GM12878 (cell line): ENCODE measurements around the gene TBCE. TPM values are rescaled to one million over a fixed set of nuclear protein-coding genes. Genes with fewer than 3 reads are reported as not detected.

Experiments used
- ATAC-seq: fragments of 200-7000 bp; cut with Tn5 transposase; 3 replicates; pipeline ENCODE4 v1.9.1; 2020; ENCODE audit warnings: mild to moderate bottlenecking, moderate library complexity
- BruUV-seq: library from RNA; stranded (reverse); fragments of 400-500 nt; replicated peaks from 2 replicates; lab custom pipeline; 2021; lab: Mats Ljungman, UMichigan
- CTCF ChIA-PET: fragments of 300-600 bp; sonication (Branson Sonifier 250); formaldehyde crosslinking; extraction: SDS; loops from one replicate; lab custom pipeline; 2021; ENCODE audit warnings: inconsistent platforms; lab: Yijun Ruan, JAX
- POLR2A ChIA-PET: fragments of 350-600 bp; formaldehyde crosslinking; extraction: SDS; loops from one replicate; lab custom pipeline; 2021; ENCODE audit warnings: inconsistent platforms; lab: Charles Lee
- RAD21 ChIA-PET: fragments of 300-600 bp; sonication (Branson Sonifier 250); formaldehyde crosslinking; loops from one replicate; lab custom pipeline; 2023; ENCODE audit warnings: antibody characterized with exemption; ENCODE audit not compliant: unreplicated experiment; lab: Charles Lee
- SMC1A ChIA-PET: fragments of 300-600 bp; sonication (Branson Sonifier 250); formaldehyde crosslinking; loops from one replicate; lab custom pipeline; 2023; ENCODE audit not compliant: unreplicated experiment, uncharacterized antibody; lab: Charles Lee
- DNase-seq: peaks from one replicate; pipeline ENCODE4 v3.0.0-alpha.2; 2011; ENCODE audit warnings: low read depth, low spot score
- FAIRE-seq: peaks from 3 replicates; lab custom pipeline; 2011; peaks lifted over from hg19 to GRCh38; lab: Jason Lieb, UNC
- H2AFZ ChIP-seq: 2 replicates; pipeline ENCODE4 v1.6.0; 2011; ENCODE audit warnings: low read depth, low read length, control low read depth; ENCODE audit not compliant: control insufficient read depth
- H3K27ac ChIP-seq: 2 replicates; pipeline ENCODE4 v1.5.1; 2011; ENCODE audit warnings: control low read depth; ENCODE audit not compliant: control insufficient read depth, insufficient read depth
- H3K27me3 ChIP-seq, 2 experiments: replicated peaks in 1 of 2; 2 replicates each; pipeline versions ENCODE4 v1.6.0 to v1.6.1; 2011; ENCODE audit warnings: low read length in 1 of 2; ENCODE audit not compliant: control insufficient read depth in 2 of 2, insufficient read depth in 2 of 2
- H3K36me3 ChIP-seq, 2 experiments: 2 replicates each; pipeline ENCODE4 v1.5.1; 2011; ENCODE audit warnings: low read length in 1 of 2; ENCODE audit not compliant: control insufficient read depth in 2 of 2, insufficient read depth in 2 of 2
- H3K4me1 ChIP-seq: 2 replicates; pipeline ENCODE4 v1.6.1; 2011; ENCODE audit warnings: mild to moderate bottlenecking, low read length, moderate library complexity, mixed read lengths; ENCODE audit not compliant: control insufficient read depth, insufficient read depth
- H3K4me2 ChIP-seq: 2 replicates; pipeline ENCODE4 v1.6.0; 2011; ENCODE audit warnings: control low read depth; ENCODE audit not compliant: control insufficient read depth, insufficient read depth
- H3K4me3 ChIP-seq: fragments of 200-600 bp; sonication (generic); 2 replicates; pipeline ENCODE4 v1.5.1; 2016
- H3K79me2 ChIP-seq: 2 replicates; pipeline ENCODE4 v1.6.0; 2011; ENCODE audit warnings: low read length; ENCODE audit not compliant: control insufficient read depth, insufficient read depth
- H3K9ac ChIP-seq: 2 replicates; pipeline ENCODE4 v1.8.0; 2011; ENCODE audit warnings: low read length, control low read depth, mixed read lengths; ENCODE audit not compliant: control insufficient read depth, insufficient read depth
- H3K9me3 ChIP-seq: replicated peaks from 3 replicates; pipeline ENCODE4 v1.5.1; 2011; ENCODE audit warnings: mild to moderate bottlenecking, low read length; ENCODE audit not compliant: control insufficient read depth, insufficient read depth
- H4K20me1 ChIP-seq: 2 replicates; pipeline ENCODE4 v1.6.0; 2011; ENCODE audit not compliant: control insufficient read depth, insufficient read depth
- EGR1 ChIP-seq, 2 experiments: IDR thresholded peaks; 1 replicate in 1 of 2; 2 replicates in 1 of 2; pipeline ENCODE4 v1.6.1; 2011 to 2012; ENCODE audit warnings: low read depth in 2 of 2, low read length in 2 of 2, borderline replicate concordance in 1 of 2, mild to moderate bottlenecking in 1 of 2, moderate library complexity in 1 of 2
- GATAD2B ChIP-seq: fragments of 450-650 bp; conservative IDR thresholded peaks from 2 replicates; pipeline ENCODE4 v1.6.1; 2017; ENCODE audit warnings: low read depth, mild to moderate bottlenecking, moderate library complexity
- MYC ChIP-seq: IDR thresholded peaks from 2 replicates; pipeline ENCODE4 v1.6.1; 2011; ENCODE audit warnings: mild to moderate bottlenecking, low read length, moderate library complexity, inconsistent platforms; ENCODE audit not compliant: insufficient read depth, insufficient replicate concordance, insufficient read length, severe bottlenecking
- WGBS: methylation state at CpG from one replicate; pipeline ENCODE4 v1.1.6; 2016; ENCODE audit warnings: low lambda C conversion rate; ENCODE audit not compliant: insufficient replicate concordance, insufficient coverage; ENCODE audit errors: missing lambda C conversion rate; 5-methylcytosine and 5-hydroxymethylcytosine counted together
- in situ Hi-C: fragments of 300-500 bp; cut with MboI; formaldehyde crosslinking; loops from 9 replicates; pipeline ENCODE4 v1.14.3; 2018; ENCODE audit warnings: mixed read lengths
- intact Hi-C: fragments of 100-400 bp; cut with micrococcal nuclease; formaldehyde crosslinking; loops from one replicate; pipeline ENCODE4 v1.14.2; 2022; ENCODE audit not compliant: unreplicated experiment
- polyA plus RNA-seq, 11 experiments: library from polyadenylated mRNA; depleted of rRNA in 4 of 11; unstranded in 6 of 11; stranded (reverse) in 5 of 11; fragments of >200 nt; fragmentation: Nextera tagmentation in 4 of 11; fragmentation: Illumina TruSeq in 1 of 11; extraction: Ambion mirVana in 4 of 11; extraction: Trizol in 1 of 11; gene quantifications; 1 replicate in 1 of 11; 2 replicates in 10 of 11; pipeline versions ENCODE4 v1.2.1 to v1.2.3, GENCODE V29; 2011 to 2016; ENCODE audit warnings: inconsistent platforms in 2 of 11, missing spikeins in 2 of 11, low read depth in 1 of 11
- total RNA-seq, 4 experiments: library from RNA; depleted of rRNA in 3 of 4; stranded (reverse); fragments of >200 nt in 3 of 4; fragmentation: Illumina TruSeq in 1 of 4; extraction: Trizol in 1 of 4; gene quantifications; 2 replicates each; pipeline versions ENCODE4 v1.2.1 to v1.2.3, GENCODE V29; 2013 to 2021
- TF ChIP-seq, protein P1 (sequence below): fragments of 450-650 bp; IDR thresholded peaks from 2 replicates; pipeline ENCODE4 v1.6.1; 2016; ENCODE audit warnings: mild to moderate bottlenecking, moderate library complexity, borderline replicate concordance
- TF ChIP-seq, protein P2 (sequence below): fragments of 450-650 bp; IDR thresholded peaks from 2 replicates; pipeline ENCODE4 v1.6.1; 2017; ENCODE audit warnings: low read depth, mild to moderate bottlenecking, moderate library complexity

Gene TBCE
- total and polyA plus RNA-seq, 10 of the 15 experiments (the other 5 are each of a cell fraction or from before 2014, with no cell fraction given): 22.7 to 48.7 (median 29.2) TPM

DNA sequence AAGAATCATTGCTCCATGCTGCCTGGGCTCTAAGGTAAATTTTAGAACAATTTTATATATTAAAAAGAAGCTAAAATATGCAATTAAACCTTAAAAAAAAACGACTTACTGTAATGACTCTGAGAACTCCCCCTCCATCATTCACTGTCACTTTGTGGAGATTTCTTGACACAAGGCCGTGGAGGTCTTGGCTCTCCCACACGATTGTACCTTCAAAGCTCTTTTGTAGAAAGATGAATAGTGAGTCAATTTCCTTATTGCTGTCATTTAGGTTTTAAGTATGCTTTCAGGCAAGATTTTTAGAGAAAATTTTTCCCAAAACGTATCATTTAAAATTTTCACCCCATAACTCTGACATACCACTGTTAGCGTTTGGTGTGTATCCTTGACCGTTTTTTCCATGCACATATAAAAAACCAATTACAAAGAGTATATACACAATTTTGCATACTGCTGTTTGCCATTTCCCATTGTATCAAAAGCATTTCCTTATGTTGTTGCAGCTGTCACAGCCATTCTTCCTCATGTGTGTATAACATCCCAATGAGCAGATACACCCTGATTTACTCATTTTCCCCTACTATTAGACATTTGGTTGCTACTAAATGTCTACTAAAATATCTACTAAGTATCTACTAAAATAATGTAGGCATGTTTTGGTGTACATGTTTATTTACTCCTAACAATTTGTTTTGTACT is 103.7 kb downstream of the TBCE start (continued):
- TF ChIP-seq, protein P1, sequence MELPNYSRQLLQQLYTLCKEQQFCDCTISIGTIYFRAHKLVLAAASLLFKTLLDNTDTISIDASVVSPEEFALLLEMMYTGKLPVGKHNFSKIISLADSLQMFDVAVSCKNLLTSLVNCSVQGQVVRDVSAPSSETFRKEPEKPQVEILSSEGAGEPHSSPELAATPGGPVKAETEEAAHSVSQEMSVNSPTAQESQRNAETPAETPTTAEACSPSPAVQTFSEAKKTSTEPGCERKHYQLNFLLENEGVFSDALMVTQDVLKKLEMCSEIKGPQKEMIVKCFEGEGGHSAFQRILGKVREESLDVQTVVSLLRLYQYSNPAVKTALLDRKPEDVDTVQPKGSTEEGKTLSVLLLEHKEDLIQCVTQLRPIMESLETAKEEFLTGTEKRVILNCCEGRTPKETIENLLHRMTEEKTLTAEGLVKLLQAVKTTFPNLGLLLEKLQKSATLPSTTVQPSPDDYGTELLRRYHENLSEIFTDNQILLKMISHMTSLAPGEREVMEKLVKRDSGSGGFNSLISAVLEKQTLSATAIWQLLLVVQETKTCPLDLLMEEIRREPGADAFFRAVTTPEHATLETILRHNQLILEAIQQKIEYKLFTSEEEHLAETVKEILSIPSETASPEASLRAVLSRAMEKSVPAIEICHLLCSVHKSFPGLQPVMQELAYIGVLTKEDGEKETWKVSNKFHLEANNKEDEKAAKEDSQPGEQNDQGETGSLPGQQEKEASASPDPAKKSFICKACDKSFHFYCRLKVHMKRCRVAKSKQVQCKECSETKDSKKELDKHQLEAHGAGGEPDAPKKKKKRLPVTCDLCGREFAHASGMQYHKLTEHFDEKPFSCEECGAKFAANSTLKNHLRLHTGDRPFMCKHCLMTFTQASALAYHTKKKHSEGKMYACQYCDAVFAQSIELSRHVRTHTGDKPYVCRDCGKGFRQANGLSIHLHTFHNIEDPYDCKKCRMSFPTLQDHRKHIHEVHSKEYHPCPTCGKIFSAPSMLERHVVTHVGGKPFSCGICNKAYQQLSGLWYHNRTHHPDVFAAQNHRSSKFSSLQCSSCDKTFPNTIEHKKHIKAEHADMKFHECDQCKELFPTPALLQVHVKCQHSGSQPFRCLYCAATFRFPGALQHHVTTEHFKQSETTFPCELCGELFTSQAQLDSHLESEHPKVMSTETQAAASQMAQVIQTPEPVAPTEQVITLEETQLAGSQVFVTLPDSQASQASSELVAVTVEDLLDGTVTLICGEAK: no peak
- TF ChIP-seq EGR1 (IDR thresholded peaks at IDR 0.05; ENCODE audit: borderline replicate concordance in 1 of 2, low read depth in 2 of 2, low read length in 2 of 2): no peak
- TF ChIP-seq, protein P2, sequence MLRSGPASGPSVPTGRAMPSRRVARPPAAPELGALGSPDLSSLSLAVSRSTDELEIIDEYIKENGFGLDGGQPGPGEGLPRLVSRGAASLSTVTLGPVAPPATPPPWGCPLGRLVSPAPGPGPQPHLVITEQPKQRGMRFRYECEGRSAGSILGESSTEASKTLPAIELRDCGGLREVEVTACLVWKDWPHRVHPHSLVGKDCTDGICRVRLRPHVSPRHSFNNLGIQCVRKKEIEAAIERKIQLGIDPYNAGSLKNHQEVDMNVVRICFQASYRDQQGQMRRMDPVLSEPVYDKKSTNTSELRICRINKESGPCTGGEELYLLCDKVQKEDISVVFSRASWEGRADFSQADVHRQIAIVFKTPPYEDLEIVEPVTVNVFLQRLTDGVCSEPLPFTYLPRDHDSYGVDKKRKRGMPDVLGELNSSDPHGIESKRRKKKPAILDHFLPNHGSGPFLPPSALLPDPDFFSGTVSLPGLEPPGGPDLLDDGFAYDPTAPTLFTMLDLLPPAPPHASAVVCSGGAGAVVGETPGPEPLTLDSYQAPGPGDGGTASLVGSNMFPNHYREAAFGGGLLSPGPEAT: no peak

- ChIA-PET RAD21 (no interaction called here), POLR2A (no interaction called here), SMC1A (interaction anchor here (0.5 kb wide), 1 partner anchor 11 kb away, joined by 4 read pairs; no protein-coding TSS in a partner anchor), CTCF (no interaction called here)
- no peak for FAIRE-seq
- H3K4me1 ChIP-seq: no peaks in the 10 kb centered on the region
- no peak for DNase-seq
- no peak overlapping the region for H3K27ac ChIP-seq
- no peaks in the 10 kb centered on the region for H4K20me1 ChIP-seq
- TF ChIP-seq MYC (no peak), GATAD2B (no peak)
- H2AFZ ChIP-seq: no peak overlapping the region
- H3K79me2 ChIP-seq: no peaks in the 10 kb centered on the region
- no peaks in the 10 kb centered on the region for H3K27me3 ChIP-seq
- intact Hi-C loops (no loop called here), in situ Hi-C loops (no loop called here)
- H3K4me2 ChIP-seq: no peak overlapping the region
- H3K36me3 ChIP-seq: peaks cover 0 to 1% of the 10 kb centered on the region in 2 experiments; a peak in 2 of 4 replicates
- no TSS peak for BruUV-seq
- H3K4me3 ChIP-seq: no peak overlapping the region
- WGBS: 5% methylated on average over 1 of the region's 1 CpG
- H3K9me3 ChIP-seq: no peaks in the 10 kb centered on the region
- no peak overlapping the region for H3K9ac ChIP-seq
- no peak for ATAC-seq
Measured at GRCh38 chr1:235473806-235474205, 106.6 kb downstream of the TBCE start.
